WTC11 (cell line): ENCODE results near the gene CUTA. TPM values are rescaled to one million over a fixed set of nuclear protein-coding genes. Genes with fewer than 3 reads are reported as not detected.
A peak's percentile ranks its signal among the peaks of the same experiment; 100 is the strongest.

Experiments used
- ATAC-seq: fragments of 200-7000 bp; cut with Tn5 transposase; 2 replicates; pipeline ENCODE4 v1.10.0; 2021; ENCODE audit warnings: mild to moderate bottlenecking, moderate library complexity
- CTCF ChIA-PET: fragments of 300-600 bp; sonication (Branson Sonifier 250); formaldehyde crosslinking; loops from one replicate; lab custom pipeline; 2021; ENCODE audit warnings: antibody characterized with exemption; lab: Charles Lee
- POLR2A ChIA-PET: fragments of 350-600 bp; sonication (Branson Sonifier 250); formaldehyde crosslinking; loops from one replicate; lab custom pipeline; 2021; ENCODE audit warnings: antibody characterized with exemption; lab: Charles Lee
- DNase-seq: peaks from one replicate; pipeline ENCODE4 v3.0.0; 2021; ENCODE audit warnings: low spot score
- H3K27ac Mint-ChIP-seq: 2 replicates; pipeline ENCODE4 v1.8.0; 2021; ENCODE audit warnings: mixed read lengths
- H3K27me3 Mint-ChIP-seq: 2 replicates; pipeline ENCODE4 v1.8.0; 2021; ENCODE audit warnings: low read depth, mild to moderate bottlenecking, moderate library complexity, mixed read lengths
- H3K36me3 Mint-ChIP-seq: 2 replicates; pipeline ENCODE4 v1.8.0; 2021; ENCODE audit warnings: mixed read lengths
- H3K4me1 Mint-ChIP-seq: 2 replicates; pipeline ENCODE4 v1.8.0; 2022; ENCODE audit warnings: mixed read lengths
- H3K4me3 Mint-ChIP-seq: 2 replicates; pipeline ENCODE4 v1.8.0; 2021; ENCODE audit warnings: mild to moderate bottlenecking, moderate library complexity, mixed read lengths
- H3K9me3 Mint-ChIP-seq: 2 replicates; pipeline ENCODE4 v1.8.0; 2021; ENCODE audit warnings: mixed read lengths
- CBFB ChIP-seq: sonication (generic); formaldehyde crosslinking; IDR thresholded peaks from 2 replicates; pipeline ENCODE4 v1.8.1; 2022; ENCODE audit warnings: mild to moderate bottlenecking, low read depth, missing genetic modification reagents
- CREM ChIP-seq: sonication (generic); formaldehyde crosslinking; IDR thresholded peaks from 2 replicates; pipeline ENCODE4 v1.8.1; 2022; ENCODE audit warnings: mild to moderate bottlenecking, missing genetic modification reagents, moderate library complexity
- FOXJ3 ChIP-seq: sonication (generic); formaldehyde crosslinking; IDR thresholded peaks from 2 replicates; pipeline ENCODE4 v1.9.0; 2021; ENCODE audit warnings: missing genetic modification reagents, mild to moderate bottlenecking, borderline replicate concordance
- FOXP1 ChIP-seq: sonication (generic); formaldehyde crosslinking; IDR thresholded peaks from 2 replicates; pipeline ENCODE4 v1.8.0; 2022; ENCODE audit warnings: missing genetic modification reagents, mild to moderate bottlenecking, moderate library complexity, borderline replicate concordance
- GABPB1 ChIP-seq: sonication (generic); formaldehyde crosslinking; IDR thresholded peaks from 2 replicates; pipeline ENCODE4 v1.8.1; 2023; ENCODE audit warnings: mild to moderate bottlenecking, missing genetic modification reagents
- GRHL2 ChIP-seq: fragments of 250-450 bp; sonication (Bioruptor Pico); IDR thresholded peaks from 2 replicates; pipeline ENCODE4 v1.8.0; 2022; ENCODE audit warnings: mild to moderate bottlenecking, moderate library complexity; ENCODE audit not compliant: insufficient replicate concordance, severe bottlenecking
- NFATC4 ChIP-seq: fragments of 250-450 bp; sonication (Bioruptor Pico); IDR thresholded peaks from 2 replicates; pipeline ENCODE4 v1.9.0; 2021; ENCODE audit warnings: mild to moderate bottlenecking
- NR3C1 ChIP-seq: sonication (generic); formaldehyde crosslinking; conservative IDR thresholded peaks from 2 replicates; pipeline ENCODE4 v1.8.1; 2023; ENCODE audit warnings: low read depth, mild to moderate bottlenecking, missing genetic modification reagents
- OVOL2 ChIP-seq: fragments of 250-450 bp; sonication (Bioruptor Pico); IDR thresholded peaks from 2 replicates; pipeline ENCODE4 v1.9.0; 2021; ENCODE audit warnings: mild to moderate bottlenecking, borderline replicate concordance
- RORB ChIP-seq: fragments of 250-450 bp; sonication (Bioruptor Pico); IDR thresholded peaks from 2 replicates; pipeline ENCODE4 v1.9.0; 2021; ENCODE audit warnings: mild to moderate bottlenecking
- SOX15 ChIP-seq: fragments of 250-450 bp; sonication (Bioruptor Pico); IDR thresholded peaks from 2 replicates; pipeline ENCODE4 v1.9.0; 2021; ENCODE audit warnings: mild to moderate bottlenecking
- TEAD1 ChIP-seq: sonication (generic); formaldehyde crosslinking; IDR thresholded peaks from 2 replicates; pipeline ENCODE4 v1.8.0; 2022; ENCODE audit warnings: mild to moderate bottlenecking, missing genetic modification reagents
- TEAD4 ChIP-seq: sonication (generic); formaldehyde crosslinking; IDR thresholded peaks from 2 replicates; pipeline ENCODE4 v1.8.0; 2022; ENCODE audit warnings: mild to moderate bottlenecking, missing genetic modification reagents
- ZNF263 ChIP-seq: sonication (generic); formaldehyde crosslinking; IDR thresholded peaks from 2 replicates; pipeline ENCODE4 v1.8.1; 2022; ENCODE audit warnings: low read depth, mild to moderate bottlenecking, moderate library complexity, missing genetic modification reagents
- total RNA-seq: library from RNA; stranded (reverse); gene quantifications from 3 replicates; pipeline ENCODE4 v1.2.3, GENCODE V29; 2021
- TF ChIP-seq, protein P1 (sequence below): sonication (generic); formaldehyde crosslinking; IDR thresholded peaks from 2 replicates; pipeline ENCODE4 v1.8.1; 2023; ENCODE audit warnings: mild to moderate bottlenecking, moderate library complexity, missing genetic modification reagents
- TF ChIP-seq, protein P2 (sequence below): fragments of 250-450 bp; sonication (Bioruptor Pico); IDR thresholded peaks from 2 replicates; pipeline ENCODE4 v2.1.2; 2022; ENCODE audit warnings: mild to moderate bottlenecking, moderate library complexity
- TF ChIP-seq, protein P3 (sequence below): sonication (generic); formaldehyde crosslinking; conservative IDR thresholded peaks from 2 replicates; pipeline ENCODE4 v1.8.1; 2022; ENCODE audit warnings: mild to moderate bottlenecking, missing genetic modification reagents
- TF ChIP-seq, protein P4 (sequence below): sonication (generic); formaldehyde crosslinking; IDR thresholded peaks from 2 replicates; pipeline ENCODE4 v1.8.0; 2023; ENCODE audit warnings: mild to moderate bottlenecking, missing genetic modification reagents
- TF ChIP-seq, protein P5 (sequence below): sonication (generic); formaldehyde crosslinking; IDR thresholded peaks from 2 replicates; pipeline ENCODE4 v1.8.0; 2023; ENCODE audit warnings: missing genetic modification reagents
- TF ChIP-seq, protein P6 (sequence below): sonication (generic); formaldehyde crosslinking; IDR thresholded peaks from 2 replicates; pipeline ENCODE4 v1.8.1; 2023; ENCODE audit warnings: mild to moderate bottlenecking, missing genetic modification reagents, moderate library complexity
- TF ChIP-seq, protein P7 (sequence below): sonication (generic); formaldehyde crosslinking; IDR thresholded peaks from 2 replicates; pipeline ENCODE4 v1.8.1; 2023; ENCODE audit warnings: mild to moderate bottlenecking, missing genetic modification reagents, borderline replicate concordance
- TF ChIP-seq, protein P8 (sequence below): sonication (generic); formaldehyde crosslinking; IDR thresholded peaks from 2 replicates; pipeline ENCODE4 v1.8.1; 2023; ENCODE audit warnings: mild to moderate bottlenecking, missing genetic modification reagents

CUTA gene
- total RNA-seq, 1 experiment from 2014 or later = 247 TPM

DNA sequence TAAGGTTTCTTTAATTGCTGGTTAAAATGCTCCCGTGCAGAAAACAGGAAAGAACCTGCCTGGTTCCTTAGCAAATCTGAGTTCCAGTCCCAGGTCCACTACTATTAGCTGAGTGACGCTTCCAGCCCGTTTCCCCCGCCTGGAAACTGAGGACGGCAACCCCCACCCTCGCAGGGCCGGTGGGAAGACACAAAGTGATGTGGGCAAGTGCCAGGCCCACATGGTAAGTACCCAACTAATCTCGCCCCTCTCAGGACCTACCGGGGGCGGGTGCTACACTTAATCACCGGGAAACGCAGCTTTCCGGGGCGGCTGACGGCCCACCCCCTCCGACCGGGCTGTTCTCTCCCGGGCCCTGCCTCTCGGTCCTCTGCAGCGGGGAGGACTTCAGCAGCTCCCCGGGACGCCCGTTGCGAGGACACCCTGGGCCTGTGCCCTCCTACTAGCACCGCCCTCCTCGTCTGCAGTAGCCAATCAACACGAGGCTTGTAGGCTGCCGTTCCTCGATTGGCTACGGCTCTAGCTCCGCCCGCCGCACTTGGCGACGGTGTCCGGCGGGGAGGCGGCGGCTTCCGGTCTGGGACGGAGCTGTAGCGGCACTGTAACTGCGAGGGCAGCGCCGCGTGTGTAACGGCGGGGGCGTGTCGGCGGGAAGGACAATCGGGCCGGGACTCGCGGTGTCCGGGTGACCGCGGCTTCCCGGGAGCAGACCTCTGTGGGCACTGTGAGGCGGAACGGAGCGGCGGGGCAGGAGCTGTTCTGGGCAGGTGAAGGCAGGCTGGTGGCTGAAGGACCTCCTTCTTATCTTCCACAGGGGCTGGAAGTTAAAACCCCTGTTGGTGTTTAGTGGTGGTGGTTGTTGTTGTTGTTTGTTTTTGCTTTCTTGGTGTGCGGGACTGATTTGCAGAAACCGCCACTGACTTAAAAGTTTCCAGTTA, 36.4 kb upstream of the CUTA start, which contains the start of gene ZBTB9:
Gene ZBTB9 (plus strand): TSS at position 568 of the 938 bp plus-strand sequence. CDS start 525 bp downstream, outside the sequence.
- ATAC-seq (peak; percentile 97), DNase-seq (peak; percentile 93)
- CTCF ChIA-PET = interaction anchor here (0.5 to 2.8 kb wide), 15 partner anchors 8 to 329 kb away, joined by 3 to 14 read pairs (median 4); partner anchors contain the start of genes B3GALT4, BAK1, CUTA and PHF1
- POLR2A ChIA-PET = interaction anchor here (0.6 to 1.8 kb wide), 8 partner anchors 9 to 120 kb away, joined by 3 to 26 read pairs (median 3); partner anchors contain the start of gene CUTA
- Mint-ChIP-seq H3K9me3 (no peaks in the 10 kb centered on the region), H3K27ac (peak within 1 kb of the TSS; percentile 77), H3K4me1 (peaks cover 17% of the 10 kb centered on the region), H3K36me3 (peaks cover 24% of the 10 kb centered on the region), H3K4me3 (peak within 1 kb of the TSS; percentile 92), H3K27me3 (peaks cover 4% of the 10 kb centered on the region)
- no peak for TF ChIP-seq NR3C1 (CRISPR knock-in tag)
- TF ChIP-seq SOX15 = no peak
- TF ChIP-seq, protein P1, sequence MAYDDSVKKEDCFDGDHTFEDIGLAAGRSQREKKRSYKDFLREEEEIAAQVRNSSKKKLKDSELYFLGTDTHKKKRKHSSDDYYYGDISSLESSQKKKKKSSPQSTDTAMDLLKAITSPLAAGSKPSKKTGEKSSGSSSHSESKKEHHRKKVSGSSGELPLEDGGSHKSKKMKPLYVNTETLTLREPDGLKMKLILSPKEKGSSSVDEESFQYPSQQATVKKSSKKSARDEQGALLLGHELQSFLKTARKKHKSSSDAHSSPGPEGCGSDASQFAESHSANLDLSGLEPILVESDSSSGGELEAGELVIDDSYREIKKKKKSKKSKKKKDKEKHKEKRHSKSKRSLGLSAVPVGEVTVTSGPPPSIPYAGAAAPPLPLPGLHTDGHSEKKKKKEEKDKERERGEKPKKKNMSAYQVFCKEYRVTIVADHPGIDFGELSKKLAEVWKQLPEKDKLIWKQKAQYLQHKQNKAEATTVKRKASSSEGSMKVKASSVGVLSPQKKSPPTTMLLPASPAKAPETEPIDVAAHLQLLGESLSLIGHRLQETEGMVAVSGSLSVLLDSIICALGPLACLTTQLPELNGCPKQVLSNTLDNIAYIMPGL (CRISPR knock-in tag) = peak; percentile 70
- peak; percentile 87 for TF ChIP-seq GABPB1 (CRISPR knock-in tag)
- TF ChIP-seq, protein P2, sequence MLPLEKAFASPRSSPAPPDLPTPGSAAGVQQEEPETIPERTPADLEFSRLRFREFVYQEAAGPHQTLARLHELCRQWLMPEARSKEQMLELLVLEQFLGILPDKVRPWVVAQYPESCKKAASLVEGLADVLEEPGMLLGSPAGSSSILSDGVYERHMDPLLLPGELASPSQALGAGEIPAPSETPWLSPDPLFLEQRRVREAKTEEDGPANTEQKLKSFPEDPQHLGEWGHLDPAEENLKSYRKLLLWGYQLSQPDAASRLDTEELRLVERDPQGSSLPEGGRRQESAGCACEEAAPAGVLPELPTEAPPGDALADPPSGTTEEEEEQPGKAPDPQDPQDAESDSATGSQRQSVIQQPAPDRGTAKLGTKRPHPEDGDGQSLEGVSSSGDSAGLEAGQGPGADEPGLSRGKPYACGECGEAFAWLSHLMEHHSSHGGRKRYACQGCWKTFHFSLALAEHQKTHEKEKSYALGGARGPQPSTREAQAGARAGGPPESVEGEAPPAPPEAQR = no peak
- TF ChIP-seq CBFB (CRISPR knock-in tag) = no peak
- TF ChIP-seq, protein P3, sequence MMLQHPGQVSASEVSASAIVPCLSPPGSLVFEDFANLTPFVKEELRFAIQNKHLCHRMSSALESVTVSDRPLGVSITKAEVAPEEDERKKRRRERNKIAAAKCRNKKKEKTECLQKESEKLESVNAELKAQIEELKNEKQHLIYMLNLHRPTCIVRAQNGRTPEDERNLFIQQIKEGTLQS (CRISPR knock-in tag) = no peak
- TF ChIP-seq FOXJ3 (CRISPR knock-in tag) = 0 out of 2 replicates have a peak, but pooled peaks have one; percentile 46
- TF ChIP-seq RORB (CRISPR knock-in tag) = no peak
- TF ChIP-seq FOXP1 = peak; percentile 95
- TF ChIP-seq GRHL2 (CRISPR knock-in tag) = no peak
- TF ChIP-seq TEAD4 (CRISPR knock-in tag) = no peak
- TF ChIP-seq ZNF263 (CRISPR knock-in tag) = 0 out of 2 replicates have a peak, but pooled peaks have one; percentile 39
- TF ChIP-seq NFATC4 (CRISPR knock-in tag) = peak; percentile 93
- TF ChIP-seq OVOL2 = no peak
- TF ChIP-seq, protein P4, sequence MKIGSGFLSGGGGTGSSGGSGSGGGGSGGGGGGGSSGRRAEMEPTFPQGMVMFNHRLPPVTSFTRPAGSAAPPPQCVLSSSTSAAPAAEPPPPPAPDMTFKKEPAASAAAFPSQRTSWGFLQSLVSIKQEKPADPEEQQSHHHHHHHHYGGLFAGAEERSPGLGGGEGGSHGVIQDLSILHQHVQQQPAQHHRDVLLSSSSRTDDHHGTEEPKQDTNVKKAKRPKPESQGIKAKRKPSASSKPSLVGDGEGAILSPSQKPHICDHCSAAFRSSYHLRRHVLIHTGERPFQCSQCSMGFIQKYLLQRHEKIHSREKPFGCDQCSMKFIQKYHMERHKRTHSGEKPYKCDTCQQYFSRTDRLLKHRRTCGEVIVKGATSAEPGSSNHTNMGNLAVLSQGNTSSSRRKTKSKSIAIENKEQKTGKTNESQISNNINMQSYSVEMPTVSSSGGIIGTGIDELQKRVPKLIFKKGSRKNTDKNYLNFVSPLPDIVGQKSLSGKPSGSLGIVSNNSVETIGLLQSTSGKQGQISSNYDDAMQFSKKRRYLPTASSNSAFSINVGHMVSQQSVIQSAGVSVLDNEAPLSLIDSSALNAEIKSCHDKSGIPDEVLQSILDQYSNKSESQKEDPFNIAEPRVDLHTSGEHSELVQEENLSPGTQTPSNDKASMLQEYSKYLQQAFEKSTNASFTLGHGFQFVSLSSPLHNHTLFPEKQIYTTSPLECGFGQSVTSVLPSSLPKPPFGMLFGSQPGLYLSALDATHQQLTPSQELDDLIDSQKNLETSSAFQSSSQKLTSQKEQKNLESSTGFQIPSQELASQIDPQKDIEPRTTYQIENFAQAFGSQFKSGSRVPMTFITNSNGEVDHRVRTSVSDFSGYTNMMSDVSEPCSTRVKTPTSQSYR (CRISPR knock-in tag) = peak; percentile 44; the same call in 1 of the 2 replicates
- TF ChIP-seq, protein P5, sequence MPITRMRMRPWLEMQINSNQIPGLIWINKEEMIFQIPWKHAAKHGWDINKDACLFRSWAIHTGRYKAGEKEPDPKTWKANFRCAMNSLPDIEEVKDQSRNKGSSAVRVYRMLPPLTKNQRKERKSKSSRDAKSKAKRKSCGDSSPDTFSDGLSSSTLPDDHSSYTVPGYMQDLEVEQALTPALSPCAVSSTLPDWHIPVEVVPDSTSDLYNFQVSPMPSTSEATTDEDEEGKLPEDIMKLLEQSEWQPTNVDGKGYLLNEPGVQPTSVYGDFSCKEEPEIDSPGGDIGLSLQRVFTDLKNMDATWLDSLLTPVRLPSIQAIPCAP (CRISPR knock-in tag) = no peak
- peak; percentile 84; the same call in 1 of the 2 replicates for TF ChIP-seq CREM (CRISPR knock-in tag)
- TF ChIP-seq, protein P6, sequence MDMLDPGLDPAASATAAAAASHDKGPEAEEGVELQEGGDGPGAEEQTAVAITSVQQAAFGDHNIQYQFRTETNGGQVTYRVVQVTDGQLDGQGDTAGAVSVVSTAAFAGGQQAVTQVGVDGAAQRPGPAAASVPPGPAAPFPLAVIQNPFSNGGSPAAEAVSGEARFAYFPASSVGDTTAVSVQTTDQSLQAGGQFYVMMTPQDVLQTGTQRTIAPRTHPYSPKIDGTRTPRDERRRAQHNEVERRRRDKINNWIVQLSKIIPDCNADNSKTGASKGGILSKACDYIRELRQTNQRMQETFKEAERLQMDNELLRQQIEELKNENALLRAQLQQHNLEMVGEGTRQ (CRISPR knock-in tag) = no peak
- TF ChIP-seq, protein P7, sequence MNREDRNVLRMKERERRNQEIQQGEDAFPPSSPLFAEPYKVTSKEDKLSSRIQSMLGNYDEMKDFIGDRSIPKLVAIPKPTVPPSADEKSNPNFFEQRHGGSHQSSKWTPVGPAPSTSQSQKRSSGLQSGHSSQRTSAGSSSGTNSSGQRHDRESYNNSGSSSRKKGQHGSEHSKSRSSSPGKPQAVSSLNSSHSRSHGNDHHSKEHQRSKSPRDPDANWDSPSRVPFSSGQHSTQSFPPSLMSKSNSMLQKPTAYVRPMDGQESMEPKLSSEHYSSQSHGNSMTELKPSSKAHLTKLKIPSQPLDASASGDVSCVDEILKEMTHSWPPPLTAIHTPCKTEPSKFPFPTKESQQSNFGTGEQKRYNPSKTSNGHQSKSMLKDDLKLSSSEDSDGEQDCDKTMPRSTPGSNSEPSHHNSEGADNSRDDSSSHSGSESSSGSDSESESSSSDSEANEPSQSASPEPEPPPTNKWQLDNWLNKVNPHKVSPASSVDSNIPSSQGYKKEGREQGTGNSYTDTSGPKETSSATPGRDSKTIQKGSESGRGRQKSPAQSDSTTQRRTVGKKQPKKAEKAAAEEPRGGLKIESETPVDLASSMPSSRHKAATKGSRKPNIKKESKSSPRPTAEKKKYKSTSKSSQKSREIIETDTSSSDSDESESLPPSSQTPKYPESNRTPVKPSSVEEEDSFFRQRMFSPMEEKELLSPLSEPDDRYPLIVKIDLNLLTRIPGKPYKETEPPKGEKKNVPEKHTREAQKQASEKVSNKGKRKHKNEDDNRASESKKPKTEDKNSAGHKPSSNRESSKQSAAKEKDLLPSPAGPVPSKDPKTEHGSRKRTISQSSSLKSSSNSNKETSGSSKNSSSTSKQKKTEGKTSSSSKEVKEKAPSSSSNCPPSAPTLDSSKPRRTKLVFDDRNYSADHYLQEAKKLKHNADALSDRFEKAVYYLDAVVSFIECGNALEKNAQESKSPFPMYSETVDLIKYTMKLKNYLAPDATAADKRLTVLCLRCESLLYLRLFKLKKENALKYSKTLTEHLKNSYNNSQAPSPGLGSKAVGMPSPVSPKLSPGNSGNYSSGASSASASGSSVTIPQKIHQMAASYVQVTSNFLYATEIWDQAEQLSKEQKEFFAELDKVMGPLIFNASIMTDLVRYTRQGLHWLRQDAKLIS = no peak
- TF ChIP-seq, protein P8, sequence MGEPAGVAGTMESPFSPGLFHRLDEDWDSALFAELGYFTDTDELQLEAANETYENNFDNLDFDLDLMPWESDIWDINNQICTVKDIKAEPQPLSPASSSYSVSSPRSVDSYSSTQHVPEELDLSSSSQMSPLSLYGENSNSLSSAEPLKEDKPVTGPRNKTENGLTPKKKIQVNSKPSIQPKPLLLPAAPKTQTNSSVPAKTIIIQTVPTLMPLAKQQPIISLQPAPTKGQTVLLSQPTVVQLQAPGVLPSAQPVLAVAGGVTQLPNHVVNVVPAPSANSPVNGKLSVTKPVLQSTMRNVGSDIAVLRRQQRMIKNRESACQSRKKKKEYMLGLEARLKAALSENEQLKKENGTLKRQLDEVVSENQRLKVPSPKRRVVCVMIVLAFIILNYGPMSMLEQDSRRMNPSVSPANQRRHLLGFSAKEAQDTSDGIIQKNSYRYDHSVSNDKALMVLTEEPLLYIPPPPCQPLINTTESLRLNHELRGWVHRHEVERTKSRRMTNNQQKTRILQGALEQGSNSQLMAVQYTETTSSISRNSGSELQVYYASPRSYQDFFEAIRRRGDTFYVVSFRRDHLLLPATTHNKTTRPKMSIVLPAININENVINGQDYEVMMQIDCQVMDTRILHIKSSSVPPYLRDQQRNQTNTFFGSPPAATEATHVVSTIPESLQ (CRISPR knock-in tag) = no peak
- peak; percentile 58; the same call in 1 of the 2 replicates for TF ChIP-seq TEAD1 (CRISPR knock-in tag)
